Measurements from ENCODE around the gene NEK5. TPM values are rescaled to one million over a fixed set of nuclear protein-coding genes. Genes with fewer than 3 reads are reported as not detected.
"Not testable (repeated sequence)": the region's sequence is repeated elsewhere in the genome, so short reads cannot be mapped to it uniquely, and the experiment has no call there.

NEK5 gene
- total RNA-seq, 1 experiment from 2014 or later = not detected

- intact Hi-C loops (cut with micrococcal nuclease; ENCODE audit: unreplicated experiment) = no loop called here
- no peaks in the 10 kb centered on the region for H3K4me1 ChIP-seq (replicated peaks; ENCODE audit: insufficient read depth)
- no peaks in the 10 kb centered on the region for H3K9me2 ChIP-seq (ENCODE audit: insufficient read depth)
- H3K36me3 ChIP-seq (ENCODE audit: low read depth) = 0 out of 2 replicates have a peak, but pooled peaks cover 6% of the 10 kb centered on the region
- no peak for DNase-seq
- no peaks in the 10 kb centered on the region for H3K9me3 ChIP-seq (ENCODE audit: insufficient read depth, low read depth)
- no peaks in the 10 kb centered on the region for H3F3A ChIP-seq (ENCODE audit: insufficient read depth, low read depth)
- CTCF ChIA-PET = no interaction called here
- no peaks in the 10 kb centered on the region for H3K79me2 ChIP-seq (ENCODE audit: low read depth)
- H3K4me2 ChIP-seq = no peak overlapping the region
- H4K20me1 ChIP-seq (ENCODE audit: insufficient read depth) = no peaks in the 10 kb centered on the region
- POLR2A ChIA-PET (ENCODE audit: unreplicated experiment) = no interaction called here
- H3K27me3 ChIP-seq (ENCODE audit: insufficient read depth, low read depth) = no peaks in the 10 kb centered on the region
- H3K4me3 ChIP-seq = no peak overlapping the region
- H3K27ac ChIP-seq = no peak overlapping the region
- TF ChIP-seq CTCF (conservative IDR thresholded peaks at IDR 0.05) (no peak), EZH2 (IDR thresholded peaks at IDR 0.05; ENCODE audit: low read depth) (no peak)
- no TSS peak for BruUV-seq (replicated peaks)
- H2AFZ ChIP-seq = no peak overlapping the region
Observed at GRCh38 chr13:52165411-52165810, 36.5 kb upstream of the NEK5 start.

GRCh38 chr13:52164989-52165388, 36.1 kb upstream of the NEK5 start:
- no TSS peak for BruUV-seq (replicated peaks)
- intact Hi-C loops (cut with micrococcal nuclease; ENCODE audit: unreplicated experiment) = no loop called here
- CTCF ChIA-PET = no interaction called here

GRCh38 chr13:52163878-52164277, 35.0 kb upstream of the NEK5 start:
- H4K20me1 ChIP-seq (ENCODE audit: insufficient read depth); H3K9me2 ChIP-seq (ENCODE audit: insufficient read depth); H3K9me3 ChIP-seq (ENCODE audit: insufficient read depth, low read depth); H3F3A ChIP-seq (ENCODE audit: insufficient read depth, low read depth); H3K4me1 ChIP-seq (replicated peaks; ENCODE audit: insufficient read depth); intact Hi-C loops (cut with micrococcal nuclease; ENCODE audit: unreplicated experiment); H3K4me3 ChIP-seq; DNase-seq; H3K27ac ChIP-seq; H3K4me2 ChIP-seq; H2AFZ ChIP-seq; H3K79me2 ChIP-seq (ENCODE audit: low read depth); CTCF ChIA-PET; BruUV-seq (replicated peaks); H3K36me3 ChIP-seq (ENCODE audit: low read depth); POLR2A ChIA-PET (ENCODE audit: unreplicated experiment): not testable (repeated sequence)
- H3K27me3 ChIP-seq (ENCODE audit: insufficient read depth, low read depth) = peaks cover 12% of the 10 kb centered on the region

More at GRCh38 chr13:52164989-52165388, 36.1 kb upstream of the NEK5 start:
- no peak for TF ChIP-seq EZH2 (IDR thresholded peaks at IDR 0.05; ENCODE audit: low read depth)
- no peak for TF ChIP-seq CTCF (conservative IDR thresholded peaks at IDR 0.05)
- no peaks in the 10 kb centered on the region for H4K20me1 ChIP-seq (ENCODE audit: insufficient read depth)
- no peak overlapping the region for H3K4me2 ChIP-seq
- no peaks in the 10 kb centered on the region for H3F3A ChIP-seq (ENCODE audit: insufficient read depth, low read depth)
- DNase-seq = no peak
- H2AFZ ChIP-seq = no peak overlapping the region
- no peaks in the 10 kb centered on the region for H3K79me2 ChIP-seq (ENCODE audit: low read depth)
- no peaks in the 10 kb centered on the region for H3K4me1 ChIP-seq (replicated peaks; ENCODE audit: insufficient read depth)
- POLR2A ChIA-PET (ENCODE audit: unreplicated experiment) = no interaction called here
- 0 out of 2 replicates have a peak, but pooled peaks cover 6% of the 10 kb centered on the region for H3K36me3 ChIP-seq (ENCODE audit: low read depth)
- H3K27ac ChIP-seq = no peak overlapping the region
- no peaks in the 10 kb centered on the region for H3K9me2 ChIP-seq (ENCODE audit: insufficient read depth)
- H3K27me3 ChIP-seq (ENCODE audit: insufficient read depth, low read depth) = peaks cover 1% of the 10 kb centered on the region; the same call in 1 of the 2 replicates
- no peaks in the 10 kb centered on the region for H3K9me3 ChIP-seq (ENCODE audit: insufficient read depth, low read depth)
- no peak overlapping the region for H3K4me3 ChIP-seq
